Esophagus squamous epithelium (tissue), 4 donors: ENCODE data around the gene WDR77.

Experiments
- POLR2A ChIP-seq, 4 donors: fragments of 450-650 bp; IDR thresholded peaks; one replicate each; pipeline ENCODE4 v1.6.1; 2017; ENCODE audit warnings: antibody characterized with exemption in 4 of 4, mild to moderate bottlenecking in 4 of 4, moderate library complexity in 3 of 4
- TF ChIP-seq, protein P1 (sequence below), 6 experiments: fragments of 450-650 bp in 4 of 6; fragments of 200-600 bp in 2 of 6; sonication (generic) in 2 of 6; IDR thresholded peaks; one replicate each; pipeline ENCODE4 v1.5.1; 2016 to 2019; ENCODE audit warnings: antibody characterized with exemption in 6 of 6, mild to moderate bottlenecking in 4 of 6, moderate library complexity in 4 of 6

DNA sequence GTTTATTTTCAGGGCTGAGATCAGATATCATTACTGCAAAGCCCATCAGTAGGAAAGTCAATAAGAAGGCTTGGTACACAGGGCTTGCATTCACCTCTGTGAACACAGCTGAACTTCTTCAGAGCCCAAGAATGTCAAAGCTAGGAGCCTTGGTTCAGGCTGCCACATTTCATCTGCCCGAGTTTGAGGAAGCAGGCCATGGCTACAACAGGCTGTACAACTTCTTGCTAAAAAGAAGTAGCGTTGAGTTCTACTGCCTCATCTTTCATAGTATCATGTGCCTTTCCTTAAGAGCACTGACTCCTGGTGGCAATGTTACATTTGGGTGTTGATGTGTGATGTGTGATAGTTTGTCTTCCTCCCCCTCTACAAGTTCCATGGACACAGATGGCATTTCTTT is 34.8 kb upstream of the WDR77 start:
- no peak for TF ChIP-seq POLR2A (IDR thresholded peaks at IDR 0.05)
- TF ChIP-seq, protein P1, sequence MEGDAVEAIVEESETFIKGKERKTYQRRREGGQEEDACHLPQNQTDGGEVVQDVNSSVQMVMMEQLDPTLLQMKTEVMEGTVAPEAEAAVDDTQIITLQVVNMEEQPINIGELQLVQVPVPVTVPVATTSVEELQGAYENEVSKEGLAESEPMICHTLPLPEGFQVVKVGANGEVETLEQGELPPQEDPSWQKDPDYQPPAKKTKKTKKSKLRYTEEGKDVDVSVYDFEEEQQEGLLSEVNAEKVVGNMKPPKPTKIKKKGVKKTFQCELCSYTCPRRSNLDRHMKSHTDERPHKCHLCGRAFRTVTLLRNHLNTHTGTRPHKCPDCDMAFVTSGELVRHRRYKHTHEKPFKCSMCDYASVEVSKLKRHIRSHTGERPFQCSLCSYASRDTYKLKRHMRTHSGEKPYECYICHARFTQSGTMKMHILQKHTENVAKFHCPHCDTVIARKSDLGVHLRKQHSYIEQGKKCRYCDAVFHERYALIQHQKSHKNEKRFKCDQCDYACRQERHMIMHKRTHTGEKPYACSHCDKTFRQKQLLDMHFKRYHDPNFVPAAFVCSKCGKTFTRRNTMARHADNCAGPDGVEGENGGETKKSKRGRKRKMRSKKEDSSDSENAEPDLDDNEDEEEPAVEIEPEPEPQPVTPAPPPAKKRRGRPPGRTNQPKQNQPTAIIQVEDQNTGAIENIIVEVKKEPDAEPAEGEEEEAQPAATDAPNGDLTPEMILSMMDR (IDR thresholded peaks at IDR 0.05), result no peak
